Astrocyte (in vitro differentiated cells and primary cell): ENCODE results near the gene PYGO2.

Experiments used
- CTCF ChIP-seq: IDR thresholded peaks from 2 replicates; pipeline ENCODE4 v1.5.1; 2011; ENCODE audit warnings: low read depth, mild to moderate bottlenecking, inconsistent platforms, low read length, moderate library complexity; ENCODE audit not compliant: insufficient read depth
- EZH2 ChIP-seq: IDR thresholded peaks from 2 replicates; pipeline ENCODE4 v1.6.1; 2012; ENCODE audit warnings: mild to moderate bottlenecking, low read length, inconsistent platforms; ENCODE audit not compliant: insufficient read depth

- TF ChIP-seq EZH2, result no peak
- no peak for TF ChIP-seq CTCF
These were observed 7.0 kb downstream of the PYGO2 start for GRCh38 chr1:154954541-154954940.
